Stimulated activated CD8-positive, alpha-beta memory T cell treated with anti-CD3 and anti-CD28 coated beads, Interleukin-4, amount 100 ng/mL, for 4 hours (primary cell): ENCODE results near the gene FOXN3.

ENCODE experiments used
- DNase-seq, 2 donors: peaks; one replicate each; pipeline ENCODE4 v3.0.0-alpha.2; 2020; ENCODE audit warnings: low read depth in 2 of 2, low spot score in 1 of 2

The FOXN3 gene

DNA sequence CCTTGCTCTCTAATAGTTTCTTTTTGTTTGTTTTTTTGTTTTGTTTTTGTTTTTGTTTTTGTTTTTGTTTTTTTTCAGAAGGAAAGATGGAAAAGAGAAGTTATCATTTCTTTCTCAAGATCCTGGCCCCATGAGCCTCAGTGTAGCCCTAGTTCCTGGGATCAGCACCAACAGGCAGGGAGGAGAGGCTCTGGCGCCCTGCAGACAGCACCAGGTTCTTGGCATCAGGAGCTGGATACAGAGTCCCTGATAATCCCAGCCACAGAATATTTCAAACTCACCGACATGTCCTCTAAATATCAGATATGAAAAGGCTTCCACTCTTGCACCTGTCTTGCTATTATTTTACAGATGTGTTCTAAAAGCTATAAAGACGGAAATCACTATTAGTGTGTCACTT is 52.7 kb downstream of the FOXN3 start:
- no peak for DNase-seq

DNA sequence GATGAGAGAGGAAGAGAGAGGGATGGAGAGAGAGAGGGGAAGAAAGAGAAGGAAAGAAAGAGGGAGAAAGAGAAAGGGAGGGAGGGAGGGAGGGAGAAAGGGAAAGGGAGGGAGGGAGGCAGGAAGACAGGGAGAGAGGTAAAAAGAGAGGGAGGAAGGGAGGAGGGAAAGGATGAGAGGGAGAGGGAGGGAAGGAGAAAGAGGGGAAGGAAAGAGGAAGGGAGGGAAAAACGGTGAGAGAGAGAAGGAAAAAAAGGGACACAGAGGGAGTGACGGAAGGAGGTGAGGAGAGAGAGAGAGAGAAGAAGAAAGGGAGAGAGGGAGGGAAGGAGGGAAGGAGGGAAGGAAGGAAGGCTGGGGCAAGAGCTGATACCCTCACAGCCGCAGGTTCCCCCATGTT is 56.8 kb downstream of the FOXN3 start:
- no peak for DNase-seq

DNA sequence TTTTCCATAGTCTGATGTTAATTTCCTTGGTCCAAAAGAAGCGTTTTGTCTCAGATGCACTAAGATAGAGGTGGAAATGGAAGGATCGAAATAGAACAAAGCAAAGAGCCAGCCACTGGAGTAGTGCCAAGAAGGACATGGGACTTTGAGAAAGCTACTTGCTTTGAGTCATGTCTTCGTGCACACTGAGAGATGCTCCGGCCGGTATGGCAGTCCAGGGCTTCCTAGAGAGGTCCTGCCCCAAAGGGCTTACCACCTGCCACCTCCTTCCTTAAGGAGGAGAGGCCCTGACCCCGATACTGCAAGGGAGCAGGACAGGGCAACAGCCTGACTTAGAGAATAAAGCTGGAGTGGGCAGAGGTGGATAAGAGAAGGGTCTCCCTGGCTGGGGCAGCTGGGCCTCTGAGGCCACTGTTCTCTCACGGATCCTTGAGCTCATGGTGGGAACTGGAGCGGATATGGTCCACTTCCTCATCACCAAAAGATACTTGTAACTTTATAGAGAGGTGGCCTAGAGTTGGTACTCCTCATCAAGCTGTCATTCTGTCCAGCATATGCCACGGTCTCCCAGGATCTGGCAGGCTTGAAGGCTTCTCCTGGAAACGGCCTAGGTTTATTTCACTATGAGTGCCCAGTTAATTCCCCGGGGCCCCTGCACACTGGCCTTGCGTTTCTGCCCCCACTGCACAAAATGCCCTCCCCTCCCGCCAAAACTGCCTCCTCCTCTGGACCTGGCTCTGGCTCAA is 57.4 kb downstream of the FOXN3 start:
- DNase-seq, result no peak

DNA sequence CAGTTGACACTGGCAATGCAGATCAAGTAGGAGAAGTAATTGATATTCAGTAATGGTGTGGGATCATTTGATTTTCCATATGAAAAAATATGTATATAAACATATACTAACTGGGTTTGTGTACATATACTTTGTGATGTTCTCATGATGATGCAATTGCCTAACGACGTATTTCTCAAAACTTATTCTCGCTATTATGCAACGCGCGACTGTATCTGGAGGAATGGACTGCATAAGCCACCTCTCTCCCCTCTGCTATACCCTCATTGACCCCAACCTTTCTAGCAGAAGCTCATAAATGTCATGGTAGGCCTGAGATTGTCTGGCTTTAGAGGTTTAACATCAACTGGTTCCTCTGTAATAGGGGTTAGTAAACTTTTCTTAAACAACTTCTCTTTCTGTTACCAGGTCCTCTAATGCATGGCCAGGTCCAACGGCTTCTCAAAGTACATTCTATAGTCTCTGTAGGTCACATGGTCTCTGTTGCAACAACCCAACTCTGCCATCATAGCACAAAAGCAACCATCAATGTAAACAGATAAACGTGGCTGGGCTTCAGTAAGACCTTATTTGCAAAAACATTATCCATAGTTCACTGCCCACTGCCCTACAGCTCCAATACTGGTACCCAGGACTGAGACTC is 59.3 kb downstream of the FOXN3 start:
- no peak for DNase-seq

DNA sequence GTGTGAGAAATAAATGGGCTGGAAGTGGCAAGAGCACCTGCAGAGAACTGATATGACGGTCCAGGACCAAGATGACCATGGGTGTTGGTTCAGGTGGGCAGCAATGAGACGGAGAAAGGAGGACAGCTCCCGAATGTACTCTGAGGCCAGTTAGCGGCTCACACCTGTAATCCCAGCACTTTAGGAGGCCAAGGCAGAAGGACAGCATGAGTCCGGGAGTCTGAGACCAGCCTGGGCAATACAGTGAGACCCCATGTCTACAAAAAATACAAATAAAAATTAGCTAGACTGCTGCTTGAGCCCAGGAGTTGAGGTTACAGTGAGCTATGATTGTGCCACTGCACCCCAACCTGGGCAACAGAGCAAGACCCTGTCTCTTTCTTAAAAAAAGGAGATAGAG is 60.1 kb downstream of the FOXN3 start:
- DNase-seq, result no peak

DNA sequence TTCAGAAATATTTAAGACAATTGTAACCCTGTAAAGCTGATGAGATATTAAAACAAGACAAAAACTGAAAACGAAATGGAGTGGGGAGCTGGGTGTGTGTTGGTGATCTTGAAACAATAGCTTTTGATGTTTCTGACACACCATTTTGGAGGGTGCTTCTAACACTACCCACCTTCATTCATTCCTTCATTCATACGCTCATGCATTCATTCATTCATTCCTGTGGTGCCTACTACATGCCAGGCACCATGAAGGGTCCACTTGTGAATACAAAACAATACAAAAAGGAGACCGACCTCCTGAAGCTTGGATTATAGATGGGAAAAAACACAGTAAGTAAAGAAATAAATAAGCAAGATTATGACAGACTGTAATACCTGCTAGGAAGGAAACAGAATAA is 60.5 kb downstream of the FOXN3 start:
- no peak for DNase-seq

DNA sequence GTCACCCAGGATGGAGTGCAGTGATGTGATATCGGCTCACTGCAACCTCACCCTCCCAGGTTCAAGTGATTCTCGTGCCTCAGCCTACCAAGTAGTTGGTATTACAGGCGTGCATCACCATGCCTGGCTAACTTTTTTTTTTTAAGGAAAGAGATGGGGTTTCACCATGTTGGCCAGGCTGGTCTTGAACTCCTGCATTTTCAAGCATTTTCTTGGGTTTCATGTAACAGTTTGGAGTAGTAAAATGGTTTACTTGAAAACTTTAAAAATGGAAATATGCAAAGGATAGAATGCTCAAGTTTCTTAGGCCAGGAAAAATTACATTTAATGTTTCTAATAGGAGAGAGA is 63.3 kb downstream of the FOXN3 start:
- no peak for DNase-seq

DNA sequence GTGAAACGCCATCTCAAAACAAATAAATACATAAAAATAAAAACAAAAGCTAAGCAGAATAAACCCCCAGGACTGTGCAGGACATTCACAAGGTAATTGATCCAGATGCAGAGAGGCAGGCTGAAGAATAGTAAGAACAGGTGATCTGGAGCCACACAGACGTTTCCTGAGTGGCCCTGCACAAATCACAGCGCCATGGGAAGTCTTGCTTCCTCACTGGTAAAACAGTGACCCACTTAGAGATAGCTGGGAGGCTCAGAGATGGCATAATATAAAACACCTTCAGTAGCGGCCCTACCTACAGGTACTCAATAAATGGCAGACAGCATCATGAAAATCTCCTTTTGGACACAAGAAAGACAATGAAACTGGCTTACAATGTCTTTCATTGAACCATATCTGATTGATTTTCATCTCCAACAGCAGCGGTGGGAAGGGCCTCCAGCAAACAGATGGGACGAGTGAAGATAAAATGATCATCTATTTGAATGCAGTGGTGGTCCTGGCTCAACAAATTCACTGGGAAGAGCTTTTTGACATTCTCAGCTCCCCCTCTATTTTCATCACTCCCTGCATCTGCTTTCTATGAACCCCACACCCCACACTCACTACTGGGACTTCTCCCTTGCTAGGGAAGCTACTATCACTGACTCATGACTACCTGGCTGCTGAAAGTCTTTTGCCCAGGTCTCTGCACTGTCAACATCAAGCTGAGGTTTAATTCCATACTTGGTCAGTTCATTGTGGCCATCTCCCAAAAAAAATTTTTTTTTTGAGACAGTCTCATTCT is 63.9 kb downstream of the FOXN3 start:
- no peak for DNase-seq

DNA sequence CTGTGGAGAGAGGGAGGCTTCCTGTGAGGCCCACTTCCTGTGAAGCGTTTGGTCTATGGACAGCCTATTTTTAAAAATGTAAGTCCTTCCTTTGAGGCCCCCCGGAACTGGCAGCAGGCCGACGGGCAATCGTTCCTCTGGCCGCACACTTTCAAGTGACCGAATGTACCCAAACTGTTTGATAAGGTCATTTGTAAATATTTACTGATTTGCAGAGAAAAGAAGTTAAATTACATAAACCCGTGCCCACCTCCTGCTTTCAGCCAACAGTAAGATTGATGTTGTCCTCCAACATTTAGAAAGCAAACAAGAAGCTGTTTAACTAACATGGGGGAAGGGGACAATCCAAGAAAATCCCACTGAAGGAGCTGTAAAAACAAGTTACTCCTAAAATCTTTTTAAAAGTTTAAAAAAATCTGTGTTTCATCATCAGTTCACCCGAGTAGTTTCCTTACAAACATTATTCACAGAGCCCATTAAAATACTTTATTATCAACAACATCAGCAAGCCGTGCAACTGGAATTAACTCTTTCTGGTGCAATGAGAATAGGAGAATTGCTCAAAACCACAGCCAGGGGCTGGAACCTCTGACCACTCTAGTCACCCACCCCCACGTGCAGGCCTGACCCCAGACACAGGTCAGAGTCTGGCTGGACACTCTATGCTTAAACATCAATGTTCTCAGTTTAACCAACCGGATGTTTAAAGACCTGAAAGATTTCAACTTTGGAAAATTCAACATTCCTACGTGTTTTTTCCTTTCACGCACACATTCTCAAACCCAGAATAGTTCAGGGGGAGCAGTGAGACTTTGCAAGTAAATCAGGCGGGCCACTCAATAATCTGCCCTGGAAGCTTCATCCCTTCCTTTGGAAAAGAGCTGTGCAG is 65.3 kb downstream of the FOXN3 start:
- DNase-seq, result no peak

DNA sequence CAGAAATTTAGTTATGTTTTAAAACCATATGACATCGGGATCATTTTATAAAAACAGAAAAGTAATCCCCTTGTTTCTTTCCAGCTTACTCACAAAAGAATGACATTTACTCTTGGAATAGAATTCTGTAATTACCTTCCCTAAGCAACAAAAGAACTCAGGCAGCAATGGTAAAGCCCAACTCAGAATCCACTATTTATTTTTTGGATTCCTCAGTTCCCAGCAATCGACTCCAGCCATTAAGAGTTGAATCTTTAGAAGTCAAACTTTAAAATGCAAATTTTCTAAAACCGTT is 65.9 kb downstream of the FOXN3 start:
- no peak for DNase-seq

DNA sequence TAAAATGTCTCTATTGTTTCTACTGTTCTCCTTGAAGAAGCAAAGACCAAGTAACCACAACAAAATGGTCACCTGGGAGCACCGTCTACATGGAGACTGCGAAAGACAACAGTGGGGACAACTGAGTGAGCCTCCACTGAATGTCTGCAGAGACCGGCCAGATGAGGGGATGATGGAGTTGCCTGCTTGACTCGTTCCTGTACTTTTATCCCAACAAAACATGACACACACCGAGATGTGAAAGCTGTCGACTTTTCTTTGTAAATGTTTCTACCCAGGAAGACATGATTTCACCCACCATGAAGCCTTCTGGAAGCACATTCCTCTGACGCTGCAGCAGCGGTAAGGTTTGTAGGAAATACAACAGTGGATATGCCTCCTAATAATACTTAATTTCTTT is 66.9 kb downstream of the FOXN3 start:
- no peak for DNase-seq

DNA sequence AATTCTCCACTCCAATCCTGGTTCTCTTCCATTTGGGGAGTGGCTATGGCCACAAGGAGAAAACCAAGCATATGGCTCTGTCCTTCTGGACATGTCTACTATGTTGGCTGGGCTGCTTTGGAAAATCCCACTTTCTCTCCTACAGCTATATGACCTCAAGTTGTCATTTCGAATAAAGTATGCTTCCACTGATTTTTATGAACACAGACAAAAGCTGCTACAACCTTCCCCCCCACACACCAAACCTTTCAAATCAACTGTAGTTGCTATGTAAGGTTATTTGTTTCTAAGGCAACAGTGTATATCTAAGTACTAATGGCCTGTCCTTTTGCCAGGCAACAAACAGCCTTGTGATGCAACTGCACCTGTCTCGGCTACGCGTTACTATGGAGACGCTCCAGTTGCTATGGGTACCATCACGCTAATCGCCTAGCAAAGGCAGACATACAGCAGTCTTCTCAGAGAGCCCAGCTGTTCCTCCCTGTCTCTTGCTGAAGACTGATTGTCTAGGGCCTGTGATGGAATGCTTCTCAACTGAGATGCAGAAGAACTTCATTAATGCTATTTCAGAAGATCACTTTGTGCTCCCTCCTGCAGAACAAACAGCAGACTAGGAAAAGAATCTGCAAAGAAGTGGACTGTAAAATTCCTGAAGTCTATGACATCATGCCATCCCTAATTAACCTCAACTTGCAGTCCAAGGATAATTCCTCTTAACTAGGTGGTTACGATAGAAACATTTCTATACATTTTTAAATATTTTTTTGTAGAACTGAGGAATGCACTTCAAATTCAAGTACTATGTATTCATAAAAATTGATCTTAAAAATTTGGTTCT is 67.6 kb downstream of the FOXN3 start:
- DNase-seq, result no peak

DNA sequence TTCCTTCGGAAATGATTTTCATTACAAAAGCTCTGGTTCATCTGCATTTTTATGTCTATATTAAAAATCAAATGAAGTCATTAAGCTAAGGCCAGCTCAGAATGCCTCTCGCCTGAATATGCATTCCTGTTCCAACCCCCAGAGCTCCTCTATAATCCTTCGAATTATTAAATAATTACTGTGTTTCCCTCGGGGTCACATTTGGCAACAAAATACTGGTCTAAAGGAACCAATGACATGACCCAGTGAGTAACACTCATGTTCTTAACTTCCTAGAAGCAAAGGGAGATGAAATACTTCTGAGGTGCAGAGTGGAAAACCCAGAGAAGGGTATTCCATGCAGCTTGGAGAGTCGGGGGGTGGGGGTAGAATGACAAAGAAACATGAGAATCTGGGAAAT is 68.3 kb downstream of the FOXN3 start:
- DNase-seq, result no peak

DNA sequence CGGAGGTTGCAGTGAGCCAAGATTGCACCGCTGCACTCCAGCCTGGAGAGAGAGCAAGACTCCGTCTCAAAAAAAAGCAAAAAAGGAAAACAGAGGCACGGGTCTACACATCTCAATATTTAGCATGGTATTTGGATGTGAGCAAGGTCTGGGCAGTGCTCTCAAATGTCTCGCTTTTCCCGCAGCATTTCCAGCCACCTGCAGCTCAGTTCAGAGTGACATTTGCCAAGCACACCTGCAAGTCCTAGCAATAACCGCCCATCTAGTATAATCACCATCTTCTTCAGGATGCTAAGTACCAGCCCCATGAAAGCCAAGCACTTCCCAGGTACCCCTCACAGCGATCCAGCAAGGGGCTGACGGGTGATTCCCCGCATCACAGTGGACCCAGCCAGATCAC is 69.1 kb downstream of the FOXN3 start:
- no peak for DNase-seq

DNA sequence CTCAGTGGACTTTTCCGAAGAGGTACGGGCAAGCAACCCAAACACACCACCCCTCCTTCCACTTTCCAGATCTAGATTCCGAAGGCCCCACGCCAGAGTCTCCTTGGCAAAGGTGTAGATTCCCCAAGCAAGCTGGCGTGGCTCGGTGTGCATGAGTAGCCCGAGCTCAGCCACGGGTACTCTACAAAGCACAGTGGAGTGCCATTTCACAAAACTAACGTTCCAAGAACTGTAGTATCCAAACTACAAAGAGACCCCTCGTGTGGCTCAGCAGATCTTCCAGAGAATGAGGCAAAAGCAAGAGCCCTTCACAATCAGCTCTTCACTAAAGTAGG is 72.1 kb downstream of the FOXN3 start:
- no peak for DNase-seq

DNA sequence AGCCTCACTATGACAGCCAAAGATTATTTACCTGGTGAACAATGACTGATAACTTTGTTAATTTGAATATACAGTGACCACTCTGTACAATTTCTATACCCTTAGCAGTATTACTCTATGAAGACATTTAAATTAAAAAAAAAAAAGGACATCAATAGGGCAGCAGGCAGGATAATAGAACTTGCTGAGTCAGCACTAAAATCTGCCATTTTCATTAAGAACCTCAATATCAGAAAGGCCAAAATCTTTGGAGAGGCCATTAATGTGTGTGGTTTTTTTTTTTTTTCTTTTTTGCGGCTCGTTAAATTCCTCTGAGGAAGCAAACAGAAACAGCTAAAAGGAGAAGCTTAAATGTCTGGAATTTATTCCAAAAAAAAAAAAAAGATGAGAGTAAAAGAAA is 73.7 kb downstream of the FOXN3 start:
- no peak for DNase-seq

DNA sequence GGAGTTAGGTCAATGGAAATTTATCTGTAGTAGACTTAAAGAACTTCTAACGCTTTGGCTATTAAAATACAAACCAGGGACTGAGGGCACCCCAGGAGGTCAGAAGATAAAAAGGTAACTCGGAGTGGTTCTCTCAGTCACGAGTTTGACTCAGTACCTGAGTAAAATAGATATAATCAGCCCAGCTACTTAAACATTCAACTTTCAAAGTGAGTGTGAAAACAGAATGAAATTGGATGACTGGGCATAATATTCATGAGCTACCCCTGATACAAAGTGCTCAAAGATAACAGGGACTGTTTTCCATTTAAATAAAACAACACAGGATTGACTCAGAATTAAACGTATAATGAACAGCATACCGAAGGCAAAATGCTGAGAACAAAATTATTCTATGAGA is 75.0 kb downstream of the FOXN3 start:
- no peak for DNase-seq

DNA sequence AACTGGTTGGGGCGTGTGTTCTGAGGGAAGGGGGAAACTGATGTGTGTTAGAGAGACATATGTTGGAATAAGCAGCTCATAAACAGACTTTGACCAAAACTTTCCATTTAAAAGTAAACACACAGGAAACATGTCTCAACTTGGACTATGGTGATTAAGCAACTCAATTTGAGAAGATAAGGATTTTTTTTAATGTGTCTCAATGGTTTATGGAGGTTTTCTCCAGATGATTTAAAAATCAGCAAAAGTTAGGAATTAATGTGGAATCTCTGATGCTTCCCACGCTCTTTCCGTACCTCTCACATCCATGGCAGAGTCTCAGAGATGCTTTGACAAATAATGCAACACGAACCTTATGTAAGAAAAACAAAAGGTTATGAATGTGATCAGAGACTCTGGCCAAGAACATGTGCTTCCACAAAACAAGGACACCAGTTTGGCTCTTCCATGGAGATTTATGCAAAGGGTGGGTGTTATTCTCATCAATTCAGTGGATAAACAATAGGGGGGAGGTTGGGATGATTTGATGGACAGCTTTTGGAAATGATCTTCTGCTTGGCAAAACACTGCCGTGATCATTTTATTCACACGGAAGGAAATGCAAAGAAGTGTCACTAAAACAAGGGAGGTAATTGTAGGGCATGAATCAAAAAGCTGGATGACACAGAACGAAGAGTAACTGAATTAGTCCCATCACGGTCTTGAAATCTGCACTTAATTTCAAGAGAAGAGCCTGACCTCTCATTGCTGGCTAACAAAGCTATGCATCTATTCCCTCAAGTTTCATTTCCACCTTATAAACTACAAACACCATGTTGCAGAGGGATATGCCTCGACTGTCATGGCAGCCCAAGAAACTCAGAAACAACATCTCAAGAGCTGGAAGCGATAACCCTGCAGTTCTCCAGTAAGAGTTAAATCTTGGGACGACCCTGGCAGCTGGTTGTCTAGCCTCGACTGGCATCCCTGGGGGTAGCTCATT is 76.5 kb downstream of the FOXN3 start:
- no peak for DNase-seq

DNA sequence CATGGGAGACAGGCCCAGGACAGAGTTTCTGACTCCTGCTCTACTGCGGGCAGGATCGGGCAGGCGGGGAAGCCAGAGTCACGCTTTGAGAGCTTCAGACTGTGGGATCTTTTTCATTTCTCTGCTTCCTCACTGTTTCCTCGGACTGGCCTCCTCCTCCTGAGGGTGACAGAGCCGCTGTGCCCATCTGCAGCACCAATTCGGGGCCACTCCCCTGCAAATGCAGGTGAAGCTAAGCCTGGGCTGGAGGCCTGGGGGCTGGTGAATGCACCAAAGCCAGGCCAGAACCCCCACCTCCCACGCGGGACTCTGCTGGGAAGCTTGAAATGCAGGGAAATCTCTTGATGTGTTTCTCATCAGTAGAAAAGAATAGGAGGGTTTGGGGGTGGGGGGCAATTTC is 77.5 kb downstream of the FOXN3 start:
- DNase-seq, result no peak

DNA sequence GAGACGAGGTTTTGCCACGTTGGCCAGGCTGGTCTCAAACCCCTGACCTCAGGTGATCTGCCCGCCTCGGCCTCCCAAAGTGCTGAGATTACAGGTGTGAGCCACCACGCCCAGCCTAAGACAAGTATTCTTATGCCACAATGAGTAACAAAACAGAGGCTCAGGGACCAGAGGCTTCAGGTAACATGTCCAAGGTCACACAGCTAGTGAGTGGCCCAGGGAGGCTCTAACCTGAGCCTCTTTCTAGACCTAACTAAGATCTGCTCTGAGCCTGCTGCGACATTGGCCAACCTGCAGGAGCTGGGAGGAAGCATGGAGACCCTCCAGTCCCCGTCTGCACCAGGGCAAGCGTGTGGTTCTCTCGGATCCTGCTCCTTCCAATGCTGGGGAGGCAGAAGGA is 77.9 kb downstream of the FOXN3 start:
- DNase-seq, result no peak
